Panc1 (cell line): ENCODE measurements around the gene KMT2B. TPM values are rescaled to one million over a fixed set of nuclear protein-coding genes. Genes with fewer than 3 reads are reported as not detected.

Experiments used
- ATAC-seq: fragments of 200-7000 bp; cut with Tn5 transposase; 2 replicates; pipeline ENCODE4 v1.9.1; 2020; ENCODE audit warnings: mild to moderate bottlenecking, moderate library complexity
- BruUV-seq: library from RNA; stranded (reverse); fragments of 400-500 nt; replicated peaks from 2 replicates; lab custom pipeline; 2021; lab: Mats Ljungman, UMichigan
- CTCF ChIA-PET: fragments of 300-600 bp; sonication (Branson Sonifier 250); formaldehyde crosslinking; loops from one replicate; lab custom pipeline; 2022; ENCODE audit warnings: antibody characterized with exemption; lab: Charles Lee
- POLR2A ChIA-PET: fragments of 300-600 bp; sonication (Branson Sonifier 250); formaldehyde crosslinking; loops from one replicate; lab custom pipeline; 2022; ENCODE audit warnings: antibody characterized with exemption; lab: Charles Lee
- DNase-seq: peaks from one replicate; pipeline ENCODE4 v3.0.0-alpha.2; 2010; ENCODE audit warnings: low read depth, low spot score
- H3K27ac ChIP-seq: 2 replicates; pipeline ENCODE4 v1.5.1; 2011; ENCODE audit warnings: mild to moderate bottlenecking, low read length, inconsistent platforms
- H3K27me3 ChIP-seq: fragments of 200-500 bp; sonication (Bioruptor generic); 2 replicates; pipeline ENCODE4 v1.6.0; 2014; ENCODE audit warnings: low read length, inconsistent platforms; ENCODE audit not compliant: control insufficient read depth, insufficient read depth
- H3K36me3 ChIP-seq: fragments of 200-500 bp; sonication (Bioruptor generic); 2 replicates; pipeline ENCODE4 v1.5.1; 2014; ENCODE audit warnings: inconsistent platforms, mild to moderate bottlenecking, low read length, moderate library complexity; ENCODE audit not compliant: control insufficient read depth, insufficient read depth
- H3K4me1 ChIP-seq: 2 replicates; pipeline ENCODE4 v1.5.1; 2011; ENCODE audit warnings: inconsistent platforms, mild to moderate bottlenecking, low read length, moderate library complexity; ENCODE audit not compliant: control insufficient read depth, insufficient read depth
- H3K4me3 ChIP-seq, 2 experiments: 2 replicates each; pipeline ENCODE4 v1.5.1; 2011 to 2012; ENCODE audit warnings: low read depth in 2 of 2, low read length in 2 of 2, mild to moderate bottlenecking in 2 of 2, inconsistent platforms in 1 of 2, moderate library complexity in 1 of 2
- H3K9me3 ChIP-seq: fragments of 200-500 bp; sonication (Bioruptor generic); 2 replicates; pipeline ENCODE4 v1.5.1; 2014; ENCODE audit warnings: low read depth, mild to moderate bottlenecking, inconsistent platforms, low read length, moderate library complexity; ENCODE audit not compliant: control insufficient read depth, insufficient read depth
- CTCF ChIP-seq: fragments of 450-650 bp; IDR thresholded peaks from 2 replicates; pipeline ENCODE4 v1.5.1; 2017; ENCODE audit warnings: mild to moderate bottlenecking
- POLR2AphosphoS5 ChIP-seq: IDR thresholded peaks from 2 replicates; pipeline ENCODE4 v1.6.1; 2012; ENCODE audit warnings: mild to moderate bottlenecking, low read depth, low read length, moderate library complexity
- REST ChIP-seq, 2 experiments: IDR thresholded peaks; 2 replicates each; pipeline ENCODE4 v1.6.1; 2011 to 2012; ENCODE audit warnings: low read depth in 2 of 2, control low read depth in 1 of 2, low read length in 1 of 2, mild to moderate bottlenecking in 1 of 2, moderate library complexity in 1 of 2; ENCODE audit not compliant: insufficient read depth in 1 of 2
- SIN3A ChIP-seq: IDR thresholded peaks from 2 replicates; pipeline ENCODE4 v1.6.1; 2012; ENCODE audit warnings: low read depth, mild to moderate bottlenecking, low read length, moderate library complexity, borderline replicate concordance; ENCODE audit not compliant: insufficient read depth
- TCF7L2 ChIP-seq: IDR thresholded peaks from 2 replicates; pipeline ENCODE4 v1.6.1; 2011; ENCODE audit warnings: mild to moderate bottlenecking, low read depth, low read length, inconsistent platforms
- in situ Hi-C: cut with HindIII; loops from 2 replicates; pipeline ENCODE4 v1.10.0; 2016; ENCODE audit warnings: low sequenced_read_pairs, low pct_unique_long_range_greater_than_20kb
- intact Hi-C: fragments of 100-400 bp; cut with micrococcal nuclease; formaldehyde crosslinking; loops from one replicate; pipeline ENCODE4 v1.10.0; 2022; ENCODE audit not compliant: unreplicated experiment
- total RNA-seq: library from RNA; stranded (reverse); gene quantifications from one replicate; pipeline ENCODE4 v1.2.1, GENCODE V29; 2021; ENCODE audit not compliant: unreplicated experiment

KMT2B gene
- total RNA-seq, 1 experiment from 2014 or later: 68.8 TPM

- in situ Hi-C loops (no loop called here), intact Hi-C loops (no loop called here)
- Histone ChIP-seq H3K36me3 (no peaks in the 10 kb centered on the region), H3K9me3 (no peaks in the 10 kb centered on the region), H3K4me1 (peaks cover 24% of the 10 kb centered on the region), H3K27ac (peak overlapping the region; percentile 98), H3K27me3 (no peaks in the 10 kb centered on the region), H3K4me3 (peak overlapping the region; percentile 92 to 97)
- ATAC-seq (no peak), DNase-seq (no peak)
- ChIA-PET POLR2A (interaction anchor here (1.2 kb wide), 1 partner anchor 43 kb away, joined by 3 read pairs; no protein-coding TSS in a partner anchor), CTCF (no interaction called here)
- TF ChIP-seq SIN3A (no peak), TCF7L2 (no peak), REST (IDR thresholded peaks at IDR 0.05; ENCODE audit: insufficient read depth in 1 of 2, low read depth in 2 of 2, low read length in 1 of 2) (no peak), CTCF (no peak), POLR2AphosphoS5 (no peak)
- no TSS peak for BruUV-seq
These were observed 28.7 kb downstream of the KMT2B start for GRCh38 chr19:35746531-35746930.

GRCh38 chr19:35748106-35749020 is 30.6 kb downstream of the KMT2B start, which contains the start of gene LIN37:
Gene LIN37 (plus strand): TSS chr19:35748576. CDS start chr19:35748725, 149 bp downstream.
- Histone ChIP-seq H3K27ac (peak within 1 kb of the TSS; percentile 92), H3K9me3 (no peaks in the 10 kb centered on the region), H3K36me3 (no peaks in the 10 kb centered on the region), H3K4me3 (peak within 1 kb of the TSS; percentile 87 to 89), H3K27me3 (no peaks in the 10 kb centered on the region), H3K4me1 (peaks cover 24% of the 10 kb centered on the region)
- ChIA-PET POLR2A (interaction anchor here (0.5 to 1.2 kb wide), 6 partner anchors 9 to 183 kb away, joined by 3 to 9 read pairs (median 6); no protein-coding TSS in a partner anchor), CTCF (interaction anchor here (0.6 to 0.9 kb wide), 5 partner anchors 11 to 251 kb away, joined by 3 to 7 read pairs (median 3); no protein-coding TSS in a partner anchor)
- intact Hi-C loops: no loop called here
- BruUV-seq: TSS peak; percentile 51
- TF ChIP-seq POLR2AphosphoS5 (peak; percentile 96), REST (IDR thresholded peaks at IDR 0.05; ENCODE audit: insufficient read depth in 1 of 2, low read depth in 2 of 2, low read length in 1 of 2) (no peak), CTCF (no peak), SIN3A (0 out of 2 replicates have a peak, but pooled peaks have one; percentile 72), TCF7L2 (peak; percentile 55; the same call in 1 of the 2 replicates)
- peak; percentile 100 for DNase-seq
- in situ Hi-C loops: no loop called here
- peak; percentile 90 for ATAC-seq
